K562 (cell line): Measurements from ENCODE around the gene CASTOR1. TPM values are rescaled to one million over a fixed set of nuclear protein-coding genes. Genes with fewer than 3 reads are reported as not detected.

Source experiments
- ATAC-seq: fragments of 200-7000 bp; cut with Tn5 transposase; 3 replicates; pipeline ENCODE4 v1.9.1; 2020; ENCODE audit warnings: moderate library complexity
- BruUV-seq: library from RNA; stranded (reverse); fragments of 400-500 nt; replicated peaks from 2 replicates; lab custom pipeline; 2021; lab: Mats Ljungman, UMichigan
- CTCF ChIA-PET: fragments of 300-600 bp; formaldehyde crosslinking; extraction: SDS; loops from one replicate; lab custom pipeline; 2021; ENCODE audit warnings: low intra/inter-chr PET ratio; lab: Yijun Ruan, JAX
- POLR2A ChIA-PET: fragments of 300-600, 350-650 bp; sonication (Branson Sonifier 250); formaldehyde crosslinking; extraction: SDS; loops from one replicate; lab custom pipeline; 2021; ENCODE audit warnings: antibody characterized with exemption, inconsistent platforms; lab: Yijun Ruan, JAX
- DNase-seq, 4 experiments: peaks; one replicate each; pipeline versions ENCODE4 v3.0.0 to v3.0.0-alpha.2; 2011 to 2018; ENCODE audit warnings: low spot score in 3 of 4, mixed read lengths in 3 of 4; ENCODE audit errors: extremely low read depth in 1 of 4
- FAIRE-seq: peaks from 2 replicates; lab custom pipeline; 2011; peaks lifted over from hg19 to GRCh38; lab: Jason Lieb, UNC
- H2AFZ ChIP-seq: 2 replicates; pipeline ENCODE4 v1.6.0; 2011; ENCODE audit warnings: low read depth, low read length, control low read depth, inconsistent platforms
- H3K27ac ChIP-seq: fragments of 200-600 bp; 3 replicates; pipeline ENCODE4 v1.8.0; 2011; ENCODE audit warnings: low read depth, mild to moderate bottlenecking, control low read depth, inconsistent platforms, low read length, moderate library complexity, mixed read lengths; ENCODE audit errors: extremely low read depth
- H3K27me3 ChIP-seq, 2 experiments: fragments of 300-600 bp in 1 of 2; 2 replicates in 1 of 2; 3 replicates in 1 of 2; pipeline versions ENCODE4 v1.6.0 to v1.8.0; 2011; ENCODE audit warnings: inconsistent platforms in 2 of 2, low read length in 2 of 2, mild to moderate bottlenecking in 1 of 2, mixed read lengths in 1 of 2, moderate library complexity in 1 of 2; ENCODE audit not compliant: control insufficient read depth in 2 of 2, insufficient read depth in 2 of 2
- H3K36me3 ChIP-seq: fragments of 300-600 bp; 3 replicates; pipeline ENCODE4 v1.8.0; 2011; ENCODE audit warnings: mild to moderate bottlenecking, low read length, inconsistent platforms; ENCODE audit not compliant: control insufficient read depth, insufficient read depth
- H3K4me1 ChIP-seq, 2 experiments: fragments of 200-600 bp in 1 of 2; replicated peaks in 1 of 2; 2 replicates in 1 of 2; 3 replicates in 1 of 2; pipeline versions ENCODE4 v1.5.1 to v1.8.0; 2011; ENCODE audit warnings: inconsistent platforms in 2 of 2, low read length in 2 of 2, mild to moderate bottlenecking in 1 of 2, mixed read lengths in 1 of 2, moderate library complexity in 1 of 2; ENCODE audit not compliant: control insufficient read depth in 2 of 2, insufficient read depth in 2 of 2
- H3K4me2 ChIP-seq: 2 replicates; pipeline ENCODE4 v1.6.1; 2011; ENCODE audit warnings: low read length, control low read depth, inconsistent platforms, mixed read lengths; ENCODE audit not compliant: insufficient read depth
- H3K4me3 ChIP-seq: fragments of 200-600 bp; sonication (generic), shearing (Covaris generic); 2 replicates; pipeline ENCODE4 v1.5.1; 2016; ENCODE audit warnings: control low read depth, inconsistent platforms
- H3K79me2 ChIP-seq: fragments of 200-600 bp; 3 replicates; pipeline ENCODE4 v1.8.0; 2011; ENCODE audit warnings: low read length, inconsistent platforms; ENCODE audit not compliant: control insufficient read depth, insufficient read depth
- H3K9ac ChIP-seq, 2 experiments: 2 replicates each; pipeline versions ENCODE4 v1.6.0 to v1.6.1; 2011; ENCODE audit warnings: low read depth in 2 of 2, low read length in 2 of 2, control low read depth in 1 of 2, inconsistent platforms in 1 of 2, mild to moderate bottlenecking in 1 of 2, mixed read lengths in 1 of 2; ENCODE audit not compliant: insufficient read depth in 1 of 2
- H3K9me1 ChIP-seq: one replicate; pipeline ENCODE4 v1.6.0; 2011; ENCODE audit warnings: inconsistent platforms, mild to moderate bottlenecking, low read length, moderate library complexity; ENCODE audit not compliant: control insufficient read depth, insufficient read depth
- H3K9me3 ChIP-seq: replicated peaks from 2 replicates; pipeline ENCODE4 v1.5.1; 2011; ENCODE audit warnings: low read depth, low read length, inconsistent platforms; ENCODE audit not compliant: control insufficient read depth, insufficient read depth
- H4K20me1 ChIP-seq: replicated peaks from 2 replicates; pipeline ENCODE4 v1.6.1; 2011; ENCODE audit warnings: low read length, inconsistent platforms, mixed read lengths; ENCODE audit not compliant: control insufficient read depth, insufficient read depth
- BRD9 ChIP-seq: fragments of 450-650 bp; IDR thresholded peaks from 2 replicates; pipeline ENCODE4 v1.6.1; 2018; ENCODE audit warnings: low read depth; ENCODE audit not compliant: partially characterized antibody
- CBX8 ChIP-seq: fragments of 200-600 bp; sonication (generic); IDR thresholded peaks from 2 replicates; pipeline ENCODE4 v1.6.1; 2012; ENCODE audit warnings: borderline replicate concordance, mixed run types, low read depth, mild to moderate bottlenecking, moderate library complexity, mixed read lengths, low read length, control low read depth, inconsistent platforms; ENCODE audit not compliant: poor library complexity, severe bottlenecking; ENCODE audit errors: extremely low read depth
- CREB5 ChIP-seq: fragments of 250-450 bp; sonication (Bioruptor Pico); IDR thresholded peaks from 2 replicates; pipeline ENCODE4 v1.5.0; 2020; ENCODE audit warnings: mild to moderate bottlenecking
- EWSR1 ChIP-seq: fragments of 450-650 bp; IDR thresholded peaks from 2 replicates; pipeline ENCODE4 v1.6.1; 2018; ENCODE audit warnings: borderline replicate concordance, mild to moderate bottlenecking, low read depth, moderate library complexity; ENCODE audit not compliant: partially characterized antibody
- FOXA3 ChIP-seq, 2 experiments: fragments of 450-650 bp in 1 of 2; sonication (generic) in 1 of 2; formaldehyde crosslinking; IDR thresholded peaks in 1 of 2; conservative IDR thresholded peaks in 1 of 2; 2 replicates each; pipeline versions ENCODE4 v1.4.0 to v1.8.0; 2020 to 2022; ENCODE audit warnings: mild to moderate bottlenecking in 2 of 2, missing genetic modification reagents in 1 of 2
- GABPB1 ChIP-seq: sonication (generic); formaldehyde crosslinking; IDR thresholded peaks from 2 replicates; pipeline ENCODE4 v1.8.0; 2022; ENCODE audit warnings: mild to moderate bottlenecking, missing genetic modification reagents
- GATAD2A ChIP-seq: fragments of 450-650 bp; IDR thresholded peaks from 2 replicates; pipeline ENCODE4 v1.6.1; 2017
- HDAC6 ChIP-seq: IDR thresholded peaks from 2 replicates; pipeline ENCODE4 v1.6.1; 2012; ENCODE audit warnings: low read depth, mild to moderate bottlenecking, control low read depth, inconsistent platforms, low read length, moderate library complexity
- MYBL2 ChIP-seq, 2 experiments: fragments of 450-650 bp in 1 of 2; sonication (generic) in 1 of 2; formaldehyde crosslinking in 1 of 2; IDR thresholded peaks; 2 replicates each; pipeline versions ENCODE4 v1.6.1 to v1.8.1; 2017 to 2022; ENCODE audit warnings: borderline replicate concordance in 1 of 2, inconsistent platforms in 1 of 2, low read depth in 1 of 2, mild to moderate bottlenecking in 1 of 2, missing genetic modification reagents in 1 of 2, moderate library complexity in 1 of 2
- NELFE ChIP-seq: IDR thresholded peaks from 2 replicates; pipeline ENCODE4 v1.6.1; 2011; ENCODE audit warnings: mild to moderate bottlenecking; ENCODE audit not compliant: insufficient read depth, insufficient read length
- RFX1 ChIP-seq: fragments of 450-650 bp; IDR thresholded peaks from 2 replicates; pipeline ENCODE4 v1.6.1; 2016; ENCODE audit warnings: mild to moderate bottlenecking, moderate library complexity
- ZNF512 ChIP-seq: IDR thresholded peaks from 2 replicates; pipeline ENCODE4 v1.6.1; 2016; ENCODE audit warnings: missing genetic modification characterization, missing compliant biosample characterization
- ZNF778 ChIP-seq: fragments of 450-650 bp; formaldehyde crosslinking; IDR thresholded peaks from 2 replicates; pipeline ENCODE4 v1.4.0; 2020; ENCODE audit warnings: mild to moderate bottlenecking, moderate library complexity
- WGBS: fragments of 100-300 bp; shearing (Covaris generic); methylation state at CpG from one replicate; pipeline ENCODE4 v1.1.6; 2016; ENCODE audit warnings: low coverage, mixed read lengths; ENCODE audit not compliant: insufficient coverage; ENCODE audit errors: missing lambda C conversion rate; 5-methylcytosine and 5-hydroxymethylcytosine counted together
- in situ Hi-C: fragments of 300-500 bp; cut with MboI; formaldehyde crosslinking; loops from 4 replicates; pipeline ENCODE4 v1.15.0; 2018; ENCODE audit warnings: inconsistent platforms, mixed read lengths
- intact Hi-C: fragments of 100-400 bp; cut with micrococcal nuclease; formaldehyde crosslinking; loops from 2 replicates; pipeline ENCODE4 v1.14.2; 2022
- polyA plus RNA-seq, 8 experiments: library from polyadenylated mRNA; depleted of rRNA in 4 of 8; stranded (reverse) in 5 of 8; unstranded in 3 of 8; fragments of >200 nt; fragmentation: Nextera tagmentation in 2 of 8; fragmentation: Illumina TruSeq in 1 of 8; extraction: Ambion mirVana in 2 of 8; extraction: Trizol in 1 of 8; gene quantifications; 2 replicates each; pipeline versions ENCODE4 v1.2.1 to v1.2.3, GENCODE V29; 2011 to 2014; ENCODE audit warnings: inconsistent platforms in 1 of 8, missing spikeins in 1 of 8
- total RNA-seq, 7 experiments: library from RNA; depleted of rRNA in 6 of 7; stranded (reverse); fragments of >200 nt in 6 of 7; fragmentation: Illumina TruSeq in 2 of 7; extraction: Trizol in 2 of 7; gene quantifications; 2 replicates each; pipeline versions ENCODE4 v1.2.1 to v1.2.3, GENCODE V29; 2011 to 2021; ENCODE audit warnings: low replicate concordance in 1 of 7

CASTOR1 gene
- total and polyA plus RNA-seq, 9 of the 15 experiments (the other 6 are each of a cell fraction or from before 2014, with no cell fraction given) = 0.35 to 2.6 (median 1.1) TPM

- POLR2A ChIA-PET = interaction anchor here (1.1 to 2.3 kb wide), 2 partner anchors 10 to 55 kb away, joined by 4 to 6 read pairs; no protein-coding TSS in a partner anchor
- no peaks in the 10 kb centered on the region for H3K9me3 ChIP-seq
- WGBS = 89% methylated on average over 3 of the region's 3 CpGs
- no peaks in the 10 kb centered on the region for H4K20me1 ChIP-seq
- TF ChIP-seq BRD9 (no peak), HDAC6 (no peak), ZNF778 (CRISPR knock-in tag) (no peak), NELFE (no peak), CBX8 (no peak), ZNF512 (tag) (no peak), GABPB1 (CRISPR knock-in tag) (no peak), GATAD2A (no peak), MYBL2 (IDR thresholded peaks at IDR 0.05; ENCODE audit: low read depth) (no peak), MYBL2 (CRISPR knock-in tag; IDR thresholded peaks at IDR 0.05; ENCODE audit: borderline replicate concordance) (no peak), FOXA3 (CRISPR knock-in tag; conservative IDR thresholded peaks at IDR 0.05 in 1 of 2, IDR thresholded peaks at IDR 0.05 in 1 of 2) (no peak), EWSR1 (no peak), CREB5 (CRISPR knock-in tag) (no peak), RFX1 (no peak)
- TSS peak; percentile 28 for BruUV-seq
- H3K4me2 ChIP-seq = no peak overlapping the region
- FAIRE-seq (no peak), ATAC-seq (no peak), DNase-seq (no peak)
- H3K4me3 ChIP-seq = no peak overlapping the region
- H3K27me3 ChIP-seq = no peaks in the 10 kb centered on the region
- no peaks in the 10 kb centered on the region for H3K9me1 ChIP-seq
- H3K79me2 ChIP-seq = peaks cover 11% of the 10 kb centered on the region
- H2AFZ ChIP-seq = no peak overlapping the region
- H3K27ac ChIP-seq = no peak overlapping the region
- H3K9ac ChIP-seq = no peak overlapping the region
- intact Hi-C loops = no loop called here
- CTCF ChIA-PET = no interaction called here
- H3K36me3 ChIP-seq = peaks cover 3% of the 10 kb centered on the region; the same call in 2 of the 3 replicates
- H3K4me1 ChIP-seq = peaks cover 21 to 23% of the 10 kb centered on the region in 2 experiments; a peak in 4 of 5 replicates
- in situ Hi-C loops = no loop called here
Observed at GRCh38 chr22:30323246-30323645, 33.9 kb upstream of the CASTOR1 start.
